Fibroblast of lung (primary cell): ENCODE measurements around the gene IPP. TPM values are rescaled to one million over a fixed set of nuclear protein-coding genes. Genes with fewer than 3 reads are reported as not detected.
"Not testable (repeated sequence)": the region's sequence is repeated elsewhere in the genome, so short reads cannot be mapped to it uniquely, and the experiment has no call there.

Source experiments
- DNase-seq, 2 donors: peaks; one replicate each; pipeline versions ENCODE4 v3.0.0 to v3.0.0-alpha.2; 2010; ENCODE audit warnings: low read depth in 2 of 2
- H2AFZ ChIP-seq: 2 replicates; pipeline ENCODE4 v1.5.1; 2012; ENCODE audit warnings: low read length, control low read depth, inconsistent platforms
- H3K27ac ChIP-seq: 2 replicates; pipeline ENCODE4 v1.5.1; 2011; ENCODE audit warnings: low read length, control low read depth; ENCODE audit not compliant: insufficient read depth
- H3K27me3 ChIP-seq: 2 replicates; pipeline ENCODE4 v1.5.1; 2011; ENCODE audit warnings: mild to moderate bottlenecking, low read length; ENCODE audit not compliant: control insufficient read depth, insufficient read depth
- H3K36me3 ChIP-seq: 2 replicates; pipeline ENCODE4 v1.5.1; 2011; ENCODE audit warnings: low read length; ENCODE audit not compliant: control insufficient read depth, insufficient read depth
- H3K4me1 ChIP-seq: 2 replicates; pipeline ENCODE4 v1.5.1; 2011; ENCODE audit warnings: low read length; ENCODE audit not compliant: control insufficient read depth, insufficient read depth; ENCODE audit errors: extremely low read depth
- H3K4me2 ChIP-seq: 2 replicates; pipeline ENCODE4 v1.5.1; 2011; ENCODE audit warnings: low read length, control low read depth; ENCODE audit not compliant: insufficient read depth; ENCODE audit errors: extremely low read depth
- H3K4me3 ChIP-seq, 4 experiments: fragments of 200-600 bp in 1 of 4; sonication (generic) in 1 of 4; replicated peaks in 1 of 4; 2 replicates each; pipeline ENCODE4 v1.5.1; 2011 to 2016; ENCODE audit warnings: low read length in 4 of 4, low read depth in 3 of 4, mild to moderate bottlenecking in 3 of 4, control low read depth in 2 of 4, inconsistent platforms in 1 of 4, mixed read lengths in 1 of 4; ENCODE audit not compliant: insufficient read depth in 1 of 4; ENCODE audit errors: control extremely low read depth in 1 of 4
- H3K79me2 ChIP-seq: 2 replicates; pipeline ENCODE4 v1.5.1; 2012; ENCODE audit warnings: mild to moderate bottlenecking, low read length, inconsistent platforms; ENCODE audit not compliant: control insufficient read depth, insufficient read depth
- H3K9ac ChIP-seq: 2 replicates; pipeline ENCODE4 v1.5.1; 2011; ENCODE audit warnings: mild to moderate bottlenecking, low read length, control low read depth; ENCODE audit not compliant: insufficient read depth
- H3K9me3 ChIP-seq: 2 replicates; pipeline ENCODE4 v1.5.1; 2012; ENCODE audit warnings: low read depth, low read length; ENCODE audit not compliant: control insufficient read depth, insufficient read depth
- H4K20me1 ChIP-seq: 2 replicates; pipeline ENCODE4 v1.5.1; 2011; ENCODE audit warnings: low read length; ENCODE audit not compliant: control insufficient read depth, insufficient read depth; ENCODE audit errors: extremely low read depth
- CTCF ChIP-seq, 2 donors: IDR thresholded peaks in 1 of 2; conservative IDR thresholded peaks in 1 of 2; 1 replicate in 1 of 2; 2 replicates in 1 of 2; pipeline ENCODE4 v1.5.1; 2011 to 2012; ENCODE audit warnings: low read length in 2 of 2, control low read depth in 1 of 2, inconsistent platforms in 1 of 2, low read depth in 1 of 2, mild to moderate bottlenecking in 1 of 2
- EZH2 ChIP-seq: IDR thresholded peaks from 2 replicates; pipeline ENCODE4 v1.5.1; 2012; ENCODE audit warnings: low read length, control low read depth, mild to moderate bottlenecking; ENCODE audit errors: missing control alignments
- polyA plus RNA-seq, 2 donors: library from polyadenylated mRNA; depleted of rRNA in 1 of 2; stranded (reverse) in 1 of 2; unstranded in 1 of 2; fragments of >200 nt; gene quantifications; 2 replicates each; pipeline ENCODE4 v1.2.1, GENCODE V29; 2011 to 2012; ENCODE audit warnings: missing spikeins in 1 of 2
- total RNA-seq: library from RNA; depleted of rRNA; stranded (reverse); fragments of >200 nt; gene quantifications from 2 replicates; pipeline ENCODE4 v1.2.1, GENCODE V29; 2014

The IPP gene
- total and polyA plus RNA-seq, 2 donors (not counting 1 experiment from before 2014, with no cell fraction given), result 11.0 to 15.2 TPM

- Histone ChIP-seq H3K36me3 (no peaks in the 10 kb centered on the region), H3K9ac (no peak overlapping the region), H3K4me1 (no peaks in the 10 kb centered on the region), H3K79me2 (no peaks in the 10 kb centered on the region), H3K27me3 (no peaks in the 10 kb centered on the region), H2AFZ (no peak overlapping the region), H3K9me3 (no peaks in the 10 kb centered on the region), H4K20me1 (no peaks in the 10 kb centered on the region), H3K27ac (no peak overlapping the region), H3K4me2 (no peak overlapping the region), H3K4me3 (no peak overlapping the region)
- no peak for DNase-seq
- TF ChIP-seq CTCF (conservative IDR thresholded peaks at IDR 0.05 in 1 of 2, IDR thresholded peaks at IDR 0.05 in 1 of 2; ENCODE audit: low read depth in 1 of 2, low read length in 2 of 2), result no peak
- no peak for TF ChIP-seq EZH2
These were observed 19.6 kb downstream of the IPP start for GRCh38 chr1:45730780-45731319.

GRCh38 chr1:45730075-45730779 is 20.2 kb downstream of the IPP start:
- H3K4me2 ChIP-seq, result no peak overlapping the region
- no peaks in the 10 kb centered on the region for H4K20me1 ChIP-seq
- H3K4me1 ChIP-seq, result no peaks in the 10 kb centered on the region
- no peak for TF ChIP-seq CTCF (conservative IDR thresholded peaks at IDR 0.05 in 1 of 2, IDR thresholded peaks at IDR 0.05 in 1 of 2; ENCODE audit: low read depth in 1 of 2, low read length in 2 of 2)
- TF ChIP-seq EZH2, result no peak
- H3K27me3 ChIP-seq, result no peaks in the 10 kb centered on the region
- no peaks in the 10 kb centered on the region for H3K36me3 ChIP-seq
- no peaks in the 10 kb centered on the region for H3K9me3 ChIP-seq
- no peak for DNase-seq
- H3K4me3 ChIP-seq, result no peak overlapping the region
- H3K79me2 ChIP-seq, result no peaks in the 10 kb centered on the region
- H3K9ac ChIP-seq, result no peak overlapping the region
- no peak overlapping the region for H3K27ac ChIP-seq
- H2AFZ ChIP-seq, result no peak overlapping the region

GRCh38 chr1:45726007-45726406 is 24.4 kb downstream of the IPP start:
- H3K9me3 ChIP-seq, DNase-seq, H3K4me1 ChIP-seq, H3K27me3 ChIP-seq, H3K9ac ChIP-seq, H2AFZ ChIP-seq, H3K27ac ChIP-seq, H4K20me1 ChIP-seq, H3K36me3 ChIP-seq, H3K4me2 ChIP-seq, H3K79me2 ChIP-seq, H3K4me3 ChIP-seq: not testable (repeated sequence)
